HCT116 (cell line): ENCODE data around the gene ALDH3B1.
"Not testable (repeated sequence)": the region's sequence is repeated elsewhere in the genome, so short reads cannot be mapped to it uniquely, and the experiment has no call there.

ENCODE experiments used
- EZH2phosphoT487 ChIP-seq: fragments of 200-600 bp; IDR thresholded peaks from 2 replicates; pipeline ENCODE4 v1.6.1; 2018; ENCODE audit warnings: antibody characterized with exemption, borderline replicate concordance
- ZFX ChIP-seq: fragments of 450-650 bp; IDR thresholded peaks from 2 replicates; pipeline ENCODE4 v1.6.1; 2017

DNA sequence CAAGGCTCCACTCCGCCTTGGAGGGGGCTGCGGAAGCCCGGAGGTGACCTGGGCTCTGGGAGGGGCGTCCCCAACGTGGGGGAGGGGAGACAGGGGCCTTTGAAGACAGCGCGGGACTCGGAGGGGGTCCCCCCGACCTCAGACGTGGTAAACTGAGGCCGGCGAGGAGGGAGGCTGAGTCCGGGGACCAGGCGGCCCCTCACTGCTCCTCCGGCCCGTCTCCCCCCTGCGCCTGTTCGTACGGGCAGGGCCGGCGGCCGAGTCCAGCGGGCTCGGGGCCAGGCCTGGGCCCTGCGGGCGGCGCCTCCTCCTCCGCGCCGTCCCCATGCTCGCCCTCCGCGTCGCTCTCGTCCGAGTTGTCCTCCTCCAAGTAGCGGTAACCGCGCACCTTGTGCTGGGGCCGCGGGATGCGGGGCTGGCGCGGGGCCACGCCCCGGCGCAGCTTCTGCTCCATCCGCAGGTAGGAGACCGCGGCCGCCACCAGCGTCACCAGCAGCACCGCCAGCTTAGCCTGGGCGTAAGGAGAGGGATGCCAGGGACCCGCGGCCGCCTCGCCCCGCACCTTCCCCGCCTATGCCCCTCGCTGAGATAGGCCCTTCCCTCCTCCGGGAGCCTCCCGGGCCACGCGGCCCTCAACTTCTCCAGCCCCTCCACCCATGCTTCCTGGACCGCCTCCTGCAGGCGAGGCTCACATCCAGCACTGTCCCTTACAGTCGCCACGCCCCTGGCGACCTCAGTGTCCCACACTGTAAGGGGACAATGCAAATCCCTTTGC is 18.6 kb upstream of the ALDH3B1 start:
- TF ChIP-seq ZFX, EZH2phosphoT487: not testable (repeated sequence)
